Astrocyte of the hippocampus (primary cell): Measurements from ENCODE around the gene LIPC.

Experiments used
- DNase-seq: peaks from one replicate; pipeline ENCODE4 v3.0.0; 2011; ENCODE audit warnings: low read depth, low spot score

LIPC gene

DNA sequence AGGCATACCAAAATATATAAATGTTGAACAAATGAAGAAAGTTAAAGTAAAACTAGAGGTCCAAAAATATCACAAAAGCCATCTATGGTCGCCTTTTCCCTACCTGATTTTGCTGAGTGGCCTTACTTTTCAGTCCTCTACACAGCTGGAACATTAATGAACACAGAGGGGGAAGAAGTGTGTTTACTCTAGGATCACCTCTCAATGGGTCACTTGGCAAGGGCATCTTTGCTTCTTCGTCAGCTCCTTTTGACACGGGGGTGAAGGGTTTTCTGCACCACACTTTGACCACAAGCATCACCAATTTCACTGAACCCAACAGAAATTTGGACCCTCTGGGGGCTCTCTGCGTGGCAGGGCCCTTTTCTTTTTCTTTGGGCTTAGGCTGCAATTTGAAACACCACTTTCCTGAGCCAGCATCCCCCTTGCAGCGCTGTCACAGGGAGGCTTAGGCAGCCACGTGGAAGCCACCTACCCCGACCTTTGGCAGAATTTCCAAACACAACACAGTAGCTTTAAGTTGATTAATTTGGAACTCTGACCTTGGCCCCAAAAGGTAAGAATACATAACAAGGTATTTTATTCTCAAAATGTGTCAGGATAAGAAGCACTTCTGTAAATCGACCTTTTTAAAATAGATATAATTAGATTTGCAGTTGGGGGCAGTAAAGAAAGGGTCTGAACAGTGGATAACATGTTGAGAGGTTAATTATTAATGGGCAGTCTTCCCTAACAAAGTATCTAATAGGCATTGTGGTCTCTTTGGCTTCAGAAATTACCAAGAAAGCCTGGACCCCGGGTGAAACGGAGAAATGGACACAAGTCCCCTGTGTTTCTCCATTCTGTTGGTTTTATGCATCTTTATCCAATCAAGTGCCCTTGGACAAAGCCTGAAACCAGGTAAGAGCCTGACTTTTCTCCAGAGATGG is at the start of gene LIPC:
Gene LIPC, plus strand, starts transcription at position 771 of the 929 bp plus-strand sequence. Its CDS starts 42 bp downstream, at position 813.
- no peak for DNase-seq

DNA sequence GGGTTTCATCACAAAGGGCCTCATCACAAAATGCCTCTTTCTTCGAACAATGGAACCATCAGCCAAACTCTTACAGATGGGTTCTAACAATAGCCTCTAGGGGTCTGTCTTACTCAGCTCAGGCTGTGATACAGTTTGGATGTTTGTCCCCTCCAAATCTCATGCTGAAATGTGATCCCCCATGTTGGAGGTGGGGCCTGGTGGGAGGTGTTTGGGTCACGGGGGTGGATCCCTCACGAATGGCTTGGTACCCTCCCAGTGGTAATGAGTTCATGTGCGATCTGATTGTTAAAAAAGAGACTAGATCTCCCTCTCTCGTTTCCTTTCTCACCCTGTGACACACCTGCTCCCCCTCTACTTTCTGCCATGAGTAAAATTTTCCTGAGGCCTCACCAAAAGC is 47.9 kb upstream of the LIPC start:
- no peak for DNase-seq

DNA sequence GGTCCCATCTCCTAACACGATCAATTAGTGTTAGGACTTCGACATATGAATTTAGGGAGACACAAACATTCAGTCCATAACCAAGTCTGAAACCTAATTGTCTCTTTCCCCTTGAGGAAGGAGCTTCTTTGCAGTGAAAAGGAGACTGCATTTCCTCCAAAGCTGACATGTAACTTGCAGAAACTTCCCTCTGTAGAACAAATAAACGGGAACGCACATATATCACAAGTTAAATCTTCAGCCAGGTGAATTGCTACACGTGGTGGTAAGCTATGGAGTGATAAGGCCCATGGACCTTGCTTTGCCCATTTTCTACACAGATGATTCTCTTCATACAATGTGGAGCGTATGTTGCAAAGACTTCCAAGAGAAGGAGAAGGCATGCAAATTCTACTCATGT is 47.1 kb upstream of the LIPC start:
- DNase-seq: no peak

DNA sequence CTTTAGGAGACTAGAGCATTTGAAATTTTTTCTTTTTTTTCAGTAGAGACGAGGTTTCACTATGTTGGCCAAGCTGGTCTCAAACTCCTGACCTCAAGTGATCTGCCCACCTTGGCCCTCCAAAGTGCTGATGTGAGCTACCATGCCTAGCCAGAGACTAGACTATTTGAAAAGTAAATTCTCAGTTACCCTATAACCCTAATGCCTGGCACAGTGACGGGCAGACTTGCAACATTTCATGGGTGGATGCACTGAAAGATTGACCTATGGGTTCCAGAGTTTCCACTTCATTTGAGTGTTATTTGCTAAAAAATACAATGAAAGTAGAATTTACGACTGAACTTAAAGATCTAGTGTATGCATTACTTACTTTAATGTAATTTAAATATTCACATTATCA is 45.7 kb upstream of the LIPC start:
- no peak for DNase-seq

DNA sequence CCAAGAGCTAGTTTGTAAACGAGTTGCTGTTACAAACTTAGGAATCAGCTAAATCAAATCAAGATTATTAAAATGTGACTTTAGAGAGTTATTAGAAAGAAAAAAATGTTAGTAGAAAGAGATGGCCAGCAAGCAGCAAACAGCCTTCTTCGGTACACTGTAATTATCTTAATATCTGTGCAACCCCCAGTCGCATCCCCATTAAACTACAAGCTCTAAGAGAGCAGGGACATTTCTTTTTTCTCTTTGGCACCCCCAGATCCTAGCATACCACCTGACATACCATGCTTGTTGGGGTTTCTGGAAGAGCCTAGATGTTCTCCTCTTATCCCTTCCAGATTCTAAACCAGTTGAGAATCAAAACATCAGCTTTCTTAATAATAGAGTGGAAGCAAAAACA is 45.1 kb upstream of the LIPC start:
- no peak for DNase-seq

DNA sequence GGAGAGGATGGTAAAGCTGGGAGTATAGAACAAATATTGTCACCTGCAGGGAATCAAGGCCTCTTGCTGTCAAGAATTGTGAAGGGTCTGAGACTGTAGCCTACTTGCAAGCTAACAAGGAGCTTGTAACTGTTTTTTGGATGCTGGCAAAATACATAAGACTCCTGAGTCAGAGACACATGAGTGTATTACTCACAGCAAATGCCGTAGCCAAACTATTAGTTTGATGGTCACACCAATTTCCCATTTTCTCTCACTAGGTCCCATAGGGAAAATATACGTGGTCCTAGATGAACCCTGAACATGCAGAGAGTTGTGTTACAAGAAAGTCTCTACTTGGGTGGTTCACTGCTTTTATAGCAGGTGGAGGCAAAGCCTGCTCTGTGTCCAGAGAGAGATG is 44.7 kb upstream of the LIPC start:
- DNase-seq: peak; percentile 37

DNA sequence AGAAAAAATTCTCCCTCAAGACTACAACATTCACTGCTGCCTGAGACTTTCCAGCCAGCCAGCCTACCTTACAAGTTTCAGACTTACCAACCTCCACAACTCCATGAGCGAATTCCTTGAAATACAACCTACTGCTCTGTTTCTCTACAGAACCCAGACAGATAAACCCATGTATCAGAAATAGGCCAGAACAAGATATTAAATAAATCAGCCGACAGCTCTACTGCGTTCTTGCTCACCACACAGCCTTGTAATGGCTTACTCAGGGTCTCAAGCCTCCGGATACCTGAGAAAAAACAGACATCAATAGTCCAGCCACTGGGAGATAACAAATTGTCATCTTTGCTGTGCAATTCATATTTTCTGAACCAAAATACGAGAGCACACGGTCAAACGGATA is 43.6 kb upstream of the LIPC start:
- DNase-seq: no peak

DNA sequence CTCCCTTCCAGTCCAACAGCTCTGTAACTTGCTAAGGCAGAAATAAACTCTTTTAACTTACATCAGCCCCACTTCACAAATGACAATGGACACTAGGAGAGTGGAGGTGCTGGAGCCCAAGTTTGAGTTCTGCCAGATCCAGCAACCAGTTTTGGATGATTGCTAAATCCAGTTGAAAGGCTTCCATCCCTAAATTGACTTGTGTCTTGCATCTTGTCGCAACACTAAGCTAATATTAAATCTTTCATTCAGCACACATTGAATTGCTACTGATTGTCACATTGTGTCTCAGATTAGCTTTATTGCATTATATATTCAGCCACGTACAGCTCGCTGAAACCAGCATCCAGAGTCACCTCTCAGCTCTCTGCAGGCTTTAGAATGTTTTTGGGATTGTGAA is 41.7 kb upstream of the LIPC start:
- DNase-seq: no peak

DNA sequence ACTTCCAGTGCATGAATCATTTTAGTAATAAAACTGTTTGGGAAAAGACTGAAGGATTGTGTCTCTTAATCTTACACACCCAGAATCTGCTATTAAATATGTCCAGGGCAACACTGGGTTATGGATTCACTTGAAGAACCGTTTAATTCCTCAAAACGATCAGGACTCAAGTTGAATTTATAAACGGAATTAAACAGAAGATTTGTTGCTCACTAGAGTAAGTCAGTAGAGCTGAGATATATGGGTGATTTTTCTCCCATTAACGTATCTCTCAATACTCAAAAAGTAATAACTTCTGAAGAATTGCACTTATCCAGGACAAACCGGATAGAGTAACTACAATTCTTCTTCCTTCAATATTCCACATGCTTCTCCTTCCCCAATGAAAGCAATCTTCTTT is 41.1 kb upstream of the LIPC start:
- DNase-seq: no peak

DNA sequence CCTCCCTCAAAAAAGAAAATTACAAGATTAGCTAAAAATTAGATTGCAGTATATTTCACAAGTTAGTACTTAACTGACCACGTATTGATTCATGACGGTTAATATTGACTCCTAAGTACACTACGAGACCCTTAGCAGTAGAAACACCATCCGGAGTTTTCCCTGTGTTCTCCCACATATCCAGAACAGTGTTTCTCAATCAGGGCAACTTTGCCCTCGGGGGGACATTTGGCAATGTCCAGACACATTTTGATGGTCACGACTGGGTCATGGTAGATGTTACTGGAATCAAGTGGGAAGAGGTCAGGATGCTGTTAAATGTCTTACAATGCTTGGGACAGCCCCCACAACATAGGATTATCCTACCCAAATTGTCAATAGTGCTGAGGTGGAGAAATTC is 40.7 kb upstream of the LIPC start:
- no peak for DNase-seq

DNA sequence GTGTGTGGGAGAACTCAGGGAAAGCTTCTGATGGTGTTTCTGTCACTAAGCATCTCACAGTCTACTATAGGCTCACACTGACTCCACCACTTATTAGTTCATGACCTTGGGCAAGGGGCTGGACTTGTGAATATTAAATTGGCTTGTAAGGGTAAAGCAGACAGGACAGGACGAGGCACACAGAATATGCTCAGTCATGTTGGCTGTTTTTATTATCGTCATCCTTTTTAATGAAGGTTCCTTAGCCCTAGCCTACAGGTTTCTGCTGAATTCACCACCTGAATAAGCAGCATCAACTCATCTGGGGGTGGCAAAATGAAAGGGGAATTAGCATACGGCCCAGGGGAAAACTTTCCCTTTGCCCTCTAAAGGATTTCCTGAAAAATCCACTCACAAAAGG is 39.6 kb upstream of the LIPC start:
- no peak for DNase-seq

DNA sequence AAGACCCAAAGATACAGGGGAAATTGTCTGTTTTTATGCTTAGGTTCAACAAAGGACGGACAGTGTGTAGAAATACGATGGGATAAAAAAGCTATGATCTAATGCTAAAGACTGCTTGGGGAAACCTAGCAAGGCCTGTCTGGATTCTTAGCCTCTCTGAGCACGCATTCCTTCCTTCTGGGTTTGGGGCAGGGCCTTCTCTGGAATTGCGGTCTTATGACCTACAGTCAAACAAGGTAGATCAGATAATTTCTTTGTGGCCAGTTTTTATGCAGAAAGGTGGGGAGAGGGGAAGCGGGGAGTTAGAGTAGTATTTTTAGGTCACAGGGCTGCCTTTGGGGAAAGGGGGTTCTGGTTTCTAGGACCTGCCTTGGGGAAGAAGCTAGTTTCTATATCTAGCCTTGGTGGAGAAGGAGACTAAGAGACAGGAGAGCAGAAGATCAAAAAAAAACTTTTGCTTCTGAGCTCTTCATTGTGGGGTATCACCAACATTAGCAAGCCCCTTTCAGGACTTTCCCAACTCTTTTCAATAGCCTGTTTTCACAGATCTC is 39.1 kb upstream of the LIPC start:
- peak; percentile 48 for DNase-seq

DNA sequence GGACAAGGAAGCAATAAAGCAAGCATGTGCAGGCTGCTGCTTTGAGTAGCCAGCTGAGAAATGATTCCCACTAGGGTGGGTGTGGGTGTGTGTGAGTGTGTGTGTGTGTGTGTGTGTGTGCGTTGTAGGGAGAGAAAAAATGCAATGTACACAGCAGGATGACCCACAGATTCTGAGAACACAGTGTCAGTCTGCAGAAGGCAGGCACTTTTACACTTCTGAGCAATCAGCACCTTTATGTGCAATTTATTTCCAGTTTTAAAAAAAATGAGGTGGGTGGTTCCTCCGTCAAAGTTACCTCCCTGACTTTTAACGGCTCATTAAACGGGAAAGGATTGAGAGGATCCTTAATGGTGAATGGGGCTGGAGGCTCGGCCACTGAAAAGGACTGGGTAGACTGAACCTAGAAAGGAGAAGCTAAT is 38.5 kb upstream of the LIPC start:
- DNase-seq: no peak

DNA sequence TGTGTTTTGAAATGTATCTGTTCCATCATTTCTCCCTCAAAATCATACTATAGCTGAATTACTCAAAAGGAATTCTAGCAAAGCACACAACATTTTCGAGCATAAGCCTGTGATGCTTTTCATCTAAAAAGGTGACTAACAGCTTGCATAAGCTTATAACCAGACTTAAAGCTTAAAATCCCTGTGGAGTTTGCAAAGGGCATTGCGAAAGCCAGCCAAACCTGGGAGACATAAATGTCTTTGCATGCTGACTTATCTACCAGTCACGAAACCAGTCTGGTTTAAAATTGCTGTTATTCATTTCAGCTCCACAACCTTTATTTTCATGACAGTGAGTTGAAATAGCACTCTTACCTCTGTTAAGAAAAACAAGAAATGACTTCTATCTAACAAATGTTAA is 35.6 kb upstream of the LIPC start:
- peak; percentile 56 for DNase-seq

DNA sequence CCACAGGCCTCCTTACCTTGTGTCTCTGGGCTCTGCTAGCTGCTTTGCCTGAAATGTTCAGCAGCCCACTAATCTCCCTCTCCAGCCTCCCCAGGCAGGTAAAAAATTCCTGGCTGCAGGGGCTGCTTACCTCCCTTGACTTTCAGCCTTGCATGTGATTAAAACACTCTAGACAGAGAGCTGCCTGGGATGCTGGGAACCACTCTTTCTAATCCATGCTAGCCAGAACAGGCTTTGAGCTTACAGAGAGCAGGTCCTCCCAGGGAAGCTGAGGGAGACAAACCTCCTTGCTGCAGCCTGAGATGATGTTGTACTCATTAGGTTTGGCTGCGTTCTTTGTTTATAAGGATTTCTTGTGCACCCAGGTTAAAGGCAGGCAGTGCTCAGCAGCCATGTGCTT is 33.7 kb upstream of the LIPC start:
- no peak for DNase-seq

DNA sequence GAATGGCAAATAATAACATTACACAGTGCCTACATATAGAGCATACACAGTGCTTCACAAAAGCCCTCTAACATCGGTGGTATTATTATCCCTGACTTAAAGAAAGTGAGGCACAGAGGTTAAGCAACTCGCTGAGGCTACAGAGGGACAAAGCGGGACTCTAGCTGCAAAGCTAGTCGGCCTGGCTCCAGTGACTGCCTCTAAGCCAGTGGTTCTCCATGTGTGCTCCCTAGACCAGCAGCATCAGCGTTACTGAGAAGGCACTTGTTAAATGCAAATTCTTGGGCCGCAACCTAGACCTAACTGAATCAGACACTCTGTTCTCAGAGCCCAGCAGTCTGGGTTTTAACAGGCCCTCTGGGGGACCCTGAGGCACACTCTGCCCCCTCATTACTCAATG is 33.1 kb upstream of the LIPC start:
- DNase-seq: no peak

DNA sequence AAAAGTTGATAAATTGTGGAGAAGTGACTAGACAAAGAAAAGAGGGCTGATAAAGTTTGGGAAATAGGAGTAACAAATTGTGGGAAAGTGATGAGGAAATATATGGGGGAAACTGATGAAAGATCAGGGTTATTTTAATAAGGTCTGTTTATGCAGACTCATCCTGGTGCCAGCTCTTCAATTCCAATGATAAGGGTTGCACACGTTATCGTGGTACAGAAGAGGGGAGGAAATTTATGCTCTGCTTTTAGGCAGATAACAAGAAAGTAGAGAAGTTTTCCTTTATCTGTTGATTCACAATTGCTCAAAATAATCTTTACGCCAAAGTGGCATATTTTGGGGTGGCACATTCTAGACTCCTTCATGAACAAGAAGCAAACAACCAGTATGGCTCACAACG is 32.1 kb upstream of the LIPC start:
- DNase-seq: no peak

DNA sequence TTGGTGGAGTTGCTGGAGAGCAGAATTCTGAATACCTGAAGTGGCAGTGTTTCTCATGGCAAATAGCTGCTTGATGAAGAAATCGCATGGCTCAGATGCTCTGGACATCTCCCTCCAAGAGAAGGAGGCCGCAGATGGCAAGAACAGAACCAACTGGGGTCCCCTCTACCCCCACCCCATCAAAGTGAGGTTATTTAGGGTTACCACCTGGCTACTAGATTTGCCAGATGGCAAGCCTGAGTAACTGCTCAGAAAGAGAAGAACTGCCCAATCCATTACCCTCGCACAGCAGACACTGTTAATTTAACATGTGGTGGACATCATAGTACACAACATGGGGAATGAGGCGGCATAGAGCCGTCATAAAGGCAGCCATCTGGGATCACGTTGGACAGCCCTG is 30.5 kb upstream of the LIPC start:
- DNase-seq: no peak

DNA sequence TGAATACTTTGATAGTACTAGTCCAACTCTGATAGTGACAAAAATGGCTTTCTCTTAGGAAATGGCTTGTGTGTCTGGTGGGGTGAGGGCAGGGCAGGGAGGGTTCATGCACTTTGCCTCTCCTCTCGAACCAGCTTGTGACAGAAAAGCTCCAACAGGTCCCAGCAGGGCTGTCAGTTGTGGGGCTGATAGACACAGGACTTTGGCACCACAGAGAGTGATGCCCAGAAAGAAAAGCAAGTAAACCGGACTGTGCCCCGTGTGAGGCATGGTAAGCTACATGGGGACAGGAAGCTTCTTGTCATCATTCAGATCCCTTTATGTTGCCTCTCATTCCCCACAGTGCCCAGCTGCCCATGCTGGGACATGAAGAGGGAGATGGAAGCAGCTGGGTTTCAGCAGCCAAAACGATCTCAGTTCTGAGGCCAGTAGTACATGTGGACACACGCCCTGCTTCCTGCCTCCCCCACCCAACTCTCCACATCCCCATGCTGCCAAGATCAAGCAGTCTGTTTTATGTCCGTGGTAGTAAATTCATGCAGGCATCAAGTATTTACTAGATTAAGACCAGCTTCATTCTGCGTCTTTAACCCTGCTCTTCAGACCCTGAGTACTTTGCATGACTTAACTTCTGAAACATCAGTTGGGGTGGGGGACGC is 29.7 kb upstream of the LIPC start:
- no peak for DNase-seq

DNA sequence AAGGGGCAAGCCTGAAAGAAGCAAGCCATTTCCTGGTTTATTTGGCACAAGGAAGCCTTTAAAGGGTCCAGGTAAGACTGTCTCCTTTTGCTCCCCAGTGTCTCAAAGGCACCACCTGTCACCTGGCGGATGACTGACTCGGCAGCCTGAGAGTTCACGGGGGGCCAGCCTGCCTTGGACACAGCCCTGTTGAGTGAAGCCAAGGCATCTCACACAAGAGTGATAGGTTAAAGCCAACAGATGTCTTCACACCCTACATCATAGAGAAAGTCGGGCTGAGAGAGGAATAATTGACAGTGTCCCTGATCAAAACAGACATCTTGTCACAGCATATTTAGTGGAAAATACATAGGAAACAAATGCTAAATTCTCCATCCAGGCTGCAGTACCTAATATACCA is 28.2 kb upstream of the LIPC start:
- no peak for DNase-seq

DNA sequence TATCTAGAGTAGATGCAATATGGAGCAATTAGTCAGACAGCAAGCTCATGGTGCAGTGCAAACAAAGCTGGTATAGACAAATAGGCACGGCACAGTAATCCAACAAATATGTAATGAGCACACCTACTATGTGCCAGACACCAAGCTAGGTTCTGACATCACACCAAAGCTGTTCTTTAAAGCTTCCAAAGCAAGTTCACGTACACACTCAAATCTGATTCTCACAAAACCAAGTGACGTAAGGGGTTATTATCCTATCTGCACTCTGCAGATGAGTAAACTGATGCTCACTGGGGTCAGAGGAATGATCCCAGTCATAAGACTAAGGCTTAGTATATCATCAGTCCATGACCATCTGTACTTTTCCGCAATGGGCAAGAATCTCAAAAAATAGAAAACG is 27.8 kb upstream of the LIPC start:
- DNase-seq: no peak

DNA sequence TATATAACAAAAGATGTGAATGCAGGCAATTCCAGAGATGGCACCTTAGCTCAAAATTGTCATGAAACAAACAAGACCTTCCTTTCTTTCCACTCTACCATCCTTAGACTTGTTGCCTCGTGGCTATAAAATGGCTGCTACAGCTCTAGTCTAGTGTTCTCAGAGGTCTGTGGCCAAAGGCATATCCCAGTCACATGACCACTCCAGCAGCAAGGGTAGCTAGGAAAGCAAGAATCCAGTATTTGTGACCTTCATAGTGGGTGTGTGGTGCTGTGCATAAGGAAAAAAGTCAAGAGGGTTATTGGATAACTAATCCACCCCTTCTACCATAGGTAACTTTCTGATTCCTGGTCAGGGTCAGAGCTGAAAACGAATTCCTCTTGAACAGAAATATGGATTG is 27.1 kb upstream of the LIPC start:
- no peak for DNase-seq

DNA sequence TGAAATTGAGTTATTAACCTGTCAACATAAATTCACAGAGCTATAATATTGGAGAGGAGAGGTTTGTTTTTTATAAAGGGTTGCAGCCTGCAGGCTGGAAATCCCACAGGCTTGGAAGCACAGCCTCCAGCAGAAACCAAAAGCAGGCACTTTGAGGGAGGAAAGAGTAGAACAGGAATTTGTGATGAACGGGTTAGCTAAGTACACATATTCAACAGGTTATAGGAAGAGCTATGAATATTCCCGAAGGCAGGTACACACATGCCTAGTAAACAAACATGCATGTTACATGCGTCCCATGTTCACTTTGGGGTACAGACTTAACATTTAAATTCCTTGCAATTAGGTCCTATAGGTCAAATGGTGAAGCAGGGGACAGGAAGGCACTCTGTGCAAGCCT is 25.9 kb upstream of the LIPC start:
- no peak for DNase-seq
